GM18867 (cell line): ENCODE data around the gene PRKRIP1.
"Not testable (repeated sequence)": the region's sequence is repeated elsewhere in the genome, so short reads cannot be mapped to it uniquely, and the experiment has no call there.

Experiments
- ATAC-seq: cut with Tn5 transposase; IDR thresholded peaks from one replicate; pipeline ENCODE4 v1.9.1; 2021; ENCODE audit warnings: mild to moderate bottlenecking, moderate library complexity; ENCODE audit not compliant: unreplicated experiment

Gene PRKRIP1

GRCh38 chr7:102474736-102475435, 78.7 kb downstream of the PRKRIP1 start:
- not testable (repeated sequence) for ATAC-seq
